ENCODE data around the gene FOXO6. TPM values are rescaled to one million over a fixed set of nuclear protein-coding genes. Genes with fewer than 3 reads are reported as not detected.

FOXO6 gene
- total RNA-seq, 2 experiments from 2014 or later = 0.19 to 0.34 TPM

- Mint-ChIP-seq H3K36me3 (no peaks in the 10 kb centered on the region), H3K27me3 (peaks cover 38% of the 10 kb centered on the region), H3K4me1 (peaks cover 11% of the 10 kb centered on the region), H3K4me3 (peak overlapping the region; percentile 49), H3K27ac (peak overlapping the region; percentile 43), H3K9me3 (no peaks in the 10 kb centered on the region)
- DNase-seq = peak; percentile 42
Observed at GRCh38 chr1:41365772-41366454, 4.7 kb downstream of the FOXO6 start.

GRCh38 chr1:41366455-41367287 lies 5.4 kb downstream of the FOXO6 start:
- Mint-ChIP-seq H3K27me3 (peaks cover 38% of the 10 kb centered on the region), H3K9me3 (no peaks in the 10 kb centered on the region), H3K4me1 (peaks cover 11% of the 10 kb centered on the region), H3K27ac (no peak overlapping the region), H3K36me3 (no peaks in the 10 kb centered on the region), H3K4me3 (peak overlapping the region; percentile 67)
- DNase-seq = peak; percentile 47

- no peak overlapping the region for H3K27ac Mint-ChIP-seq
- H3K36me3 Mint-ChIP-seq = no peaks in the 10 kb centered on the region
- peaks cover 11% of the 10 kb centered on the region for H3K4me1 Mint-ChIP-seq
- no peaks in the 10 kb centered on the region for H3K9me3 Mint-ChIP-seq
- DNase-seq = no peak
- H3K27me3 Mint-ChIP-seq = peaks cover 41% of the 10 kb centered on the region
- H3K4me3 Mint-ChIP-seq = peak overlapping the region; percentile 33
Observed at GRCh38 chr1:41367288-41367642, 6.0 kb downstream of the FOXO6 start.

GRCh38 chr1:41368366-41368765 lies 7.1 kb downstream of the FOXO6 start:
- no peaks in the 10 kb centered on the region for H3K9me3 Mint-ChIP-seq
- H3K27me3 Mint-ChIP-seq = peaks cover 40% of the 10 kb centered on the region
- H3K36me3 Mint-ChIP-seq = no peaks in the 10 kb centered on the region
- H3K27ac Mint-ChIP-seq = no peak overlapping the region
- DNase-seq = no peak
- H3K4me3 Mint-ChIP-seq = no peak overlapping the region
- peaks cover 5% of the 10 kb centered on the region for H3K4me1 Mint-ChIP-seq

GRCh38 chr1:41368801-41369200 lies 7.6 kb downstream of the FOXO6 start:
- no peaks in the 10 kb centered on the region for H3K36me3 Mint-ChIP-seq
- no peaks in the 10 kb centered on the region for H3K9me3 Mint-ChIP-seq
- H3K27me3 Mint-ChIP-seq = peaks cover 36% of the 10 kb centered on the region
- no peak overlapping the region for H3K27ac Mint-ChIP-seq
- no peak for DNase-seq
- H3K4me1 Mint-ChIP-seq = peaks cover 5% of the 10 kb centered on the region
- H3K4me3 Mint-ChIP-seq = no peak overlapping the region

GRCh38 chr1:41369531-41369930 lies 8.3 kb downstream of the FOXO6 start:
- DNase-seq = no peak
- Mint-ChIP-seq H3K27ac (no peak overlapping the region), H3K4me3 (no peak overlapping the region), H3K9me3 (no peaks in the 10 kb centered on the region), H3K27me3 (peaks cover 38% of the 10 kb centered on the region), H3K4me1 (peaks cover 5% of the 10 kb centered on the region), H3K36me3 (no peaks in the 10 kb centered on the region)

- Mint-ChIP-seq H3K4me3 (no peak overlapping the region), H3K9me3 (no peaks in the 10 kb centered on the region), H3K27me3 (peaks cover 38% of the 10 kb centered on the region), H3K36me3 (no peaks in the 10 kb centered on the region), H3K4me1 (peaks cover 5% of the 10 kb centered on the region), H3K27ac (no peak overlapping the region)
- DNase-seq = no peak
Observed at GRCh38 chr1:41370225-41370624, 9.0 kb downstream of the FOXO6 start.

GRCh38 chr1:41370756-41371420 lies 9.7 kb downstream of the FOXO6 start:
- no peaks in the 10 kb centered on the region for H3K36me3 Mint-ChIP-seq
- H3K9me3 Mint-ChIP-seq = no peaks in the 10 kb centered on the region
- no peak for DNase-seq
- H3K27me3 Mint-ChIP-seq = peaks cover 44% of the 10 kb centered on the region
- no peak overlapping the region for H3K4me3 Mint-ChIP-seq
- H3K27ac Mint-ChIP-seq = no peak overlapping the region
- H3K4me1 Mint-ChIP-seq = peaks cover 3% of the 10 kb centered on the region

GRCh38 chr1:41371630-41372599 lies 10.7 kb downstream of the FOXO6 start:
- DNase-seq = no peak
- Mint-ChIP-seq H3K9me3 (no peaks in the 10 kb centered on the region), H3K27ac (no peak overlapping the region), H3K36me3 (no peaks in the 10 kb centered on the region), H3K4me1 (peaks cover 3% of the 10 kb centered on the region), H3K27me3 (peaks cover 43% of the 10 kb centered on the region), H3K4me3 (no peak overlapping the region)

GRCh38 chr1:41372600-41372993 lies 11.4 kb downstream of the FOXO6 start:
- H3K27ac Mint-ChIP-seq = no peak overlapping the region
- H3K4me3 Mint-ChIP-seq = no peak overlapping the region
- DNase-seq = no peak
- no peaks in the 10 kb centered on the region for H3K4me1 Mint-ChIP-seq
- peaks cover 36% of the 10 kb centered on the region for H3K27me3 Mint-ChIP-seq
- no peaks in the 10 kb centered on the region for H3K36me3 Mint-ChIP-seq
- H3K9me3 Mint-ChIP-seq = no peaks in the 10 kb centered on the region

- no peak for DNase-seq
- peaks cover 37% of the 10 kb centered on the region for H3K27me3 Mint-ChIP-seq
- H3K27ac Mint-ChIP-seq = no peak overlapping the region
- no peaks in the 10 kb centered on the region for H3K9me3 Mint-ChIP-seq
- no peak overlapping the region for H3K4me3 Mint-ChIP-seq
- no peaks in the 10 kb centered on the region for H3K36me3 Mint-ChIP-seq
- no peaks in the 10 kb centered on the region for H3K4me1 Mint-ChIP-seq
Observed at GRCh38 chr1:41373373-41373772, 12.1 kb downstream of the FOXO6 start.

- no peak overlapping the region for H3K27ac Mint-ChIP-seq
- no peak overlapping the region for H3K4me3 Mint-ChIP-seq
- no peak for DNase-seq
- no peaks in the 10 kb centered on the region for H3K4me1 Mint-ChIP-seq
- H3K36me3 Mint-ChIP-seq = no peaks in the 10 kb centered on the region
- no peaks in the 10 kb centered on the region for H3K9me3 Mint-ChIP-seq
- H3K27me3 Mint-ChIP-seq = peaks cover 38% of the 10 kb centered on the region
Observed at GRCh38 chr1:41374711-41375110, 13.5 kb downstream of the FOXO6 start.

- Mint-ChIP-seq H3K9me3 (no peaks in the 10 kb centered on the region), H3K4me3 (no peak overlapping the region), H3K27ac (no peak overlapping the region), H3K36me3 (no peaks in the 10 kb centered on the region), H3K4me1 (peaks cover 3% of the 10 kb centered on the region), H3K27me3 (peaks cover 53% of the 10 kb centered on the region)
- no peak for DNase-seq
Observed at GRCh38 chr1:41377397-41377796, 16.2 kb downstream of the FOXO6 start.

GRCh38 chr1:41378222-41378621 lies 17.0 kb downstream of the FOXO6 start:
- DNase-seq = no peak
- Mint-ChIP-seq H3K27me3 (peaks cover 50% of the 10 kb centered on the region), H3K4me3 (no peak overlapping the region)

More at GRCh38 chr1:41378222-41378621, 17.0 kb downstream of the FOXO6 start:
- Mint-ChIP-seq H3K36me3 (no peaks in the 10 kb centered on the region), H3K9me3 (no peaks in the 10 kb centered on the region), H3K27ac (no peak overlapping the region), H3K4me1 (peaks cover 3% of the 10 kb centered on the region)
